Neutrophil (primary cell): Measurements from ENCODE around the gene ENTHD1.
"Not testable (repeated sequence)": the region's sequence is repeated elsewhere in the genome, so short reads cannot be mapped to it uniquely, and the experiment has no call there.

Experiments
- H3K27ac ChIP-seq: fragments of 200-600 bp; sonication (generic); 2 replicates; pipeline ENCODE4 v1.5.1; 2016; ENCODE audit warnings: mild to moderate bottlenecking, moderate library complexity
- H3K27me3 ChIP-seq: fragments of 200-600 bp; sonication (generic); 2 replicates; pipeline ENCODE4 v1.6.0; 2016; ENCODE audit warnings: mild to moderate bottlenecking
- H3K36me3 ChIP-seq: fragments of 200-600 bp; sonication (generic); 2 replicates; pipeline ENCODE4 v1.5.1; 2017
- H3K4me1 ChIP-seq, 2 experiments: fragments of 200-600 bp in 1 of 2; sonication (generic) in 1 of 2; 1 replicate in 1 of 2; 2 replicates in 1 of 2; pipeline versions ENCODE4 v1.5.1 to v1.6.1; 2013 to 2016; ENCODE audit warnings: low read depth in 1 of 2, low read length in 1 of 2, mild to moderate bottlenecking in 1 of 2, moderate library complexity in 1 of 2; ENCODE audit not compliant: control insufficient read depth in 1 of 2, insufficient read depth in 1 of 2
- H3K4me3 ChIP-seq, 2 experiments: fragments of 200-600 bp in 1 of 2; sonication (generic) in 1 of 2; 1 replicate in 1 of 2; 2 replicates in 1 of 2; pipeline ENCODE4 v1.5.1; 2013 to 2016; ENCODE audit warnings: low read depth in 1 of 2, low read length in 1 of 2, mild to moderate bottlenecking in 1 of 2, moderate library complexity in 1 of 2
- H3K9me3 ChIP-seq: fragments of 200-600 bp; sonication (generic); 2 replicates; pipeline ENCODE4 v1.5.1; 2016
- CTCF ChIP-seq: fragments of 200-600 bp; sonication (generic); IDR thresholded peaks from 2 replicates; pipeline ENCODE4 v1.5.1; 2016; ENCODE audit warnings: antibody characterized with exemption

The ENTHD1 gene

GRCh38 chr22:39883057-39883456 lies 10.5 kb downstream of the ENTHD1 start:
- peaks cover 5 to 7% of the 10 kb centered on the region in 2 experiments for H3K4me1 ChIP-seq
- H3K9me3 ChIP-seq: no peaks in the 10 kb centered on the region
- H3K4me3 ChIP-seq: no peak overlapping the region
- TF ChIP-seq CTCF: no peak
- H3K36me3 ChIP-seq: no peaks in the 10 kb centered on the region
- no peak overlapping the region for H3K27ac ChIP-seq
- no peaks in the 10 kb centered on the region for H3K27me3 ChIP-seq

GRCh38 chr22:39880722-39881121 lies 12.8 kb downstream of the ENTHD1 start:
- TF ChIP-seq CTCF: no peak
- H3K27me3 ChIP-seq: no peaks in the 10 kb centered on the region
- H3K36me3 ChIP-seq: no peaks in the 10 kb centered on the region
- H3K4me3 ChIP-seq: no peak overlapping the region
- no peaks in the 10 kb centered on the region for H3K9me3 ChIP-seq
- H3K27ac ChIP-seq: no peak overlapping the region
- H3K4me1 ChIP-seq: peaks cover 18 to 20% of the 10 kb centered on the region in 2 experiments

- no peaks in the 10 kb centered on the region for H3K9me3 ChIP-seq
- no peak for TF ChIP-seq CTCF
- H3K36me3 ChIP-seq: no peaks in the 10 kb centered on the region
These were observed 16.3 kb downstream of the ENTHD1 start for GRCh38 chr22:39877079-39877845.

GRCh38 chr22:39875176-39875885 lies 18.2 kb downstream of the ENTHD1 start:
- H3K4me1 ChIP-seq: peaks cover 14 to 16% of the 10 kb centered on the region in 2 experiments
- not testable (repeated sequence) for H3K4me3 ChIP-seq, H3K27ac ChIP-seq, H3K9me3 ChIP-seq, H3K36me3 ChIP-seq, H3K27me3 ChIP-seq

More at GRCh38 chr22:39877079-39877845, 16.3 kb downstream of the ENTHD1 start:
- peak overlapping the region; percentile 2 for H3K27ac ChIP-seq
- H3K27me3 ChIP-seq: no peaks in the 10 kb centered on the region
- H3K4me3 ChIP-seq: no peak overlapping the region
- H3K4me1 ChIP-seq: peaks cover 14 to 16% of the 10 kb centered on the region in 2 experiments

- Histone ChIP-seq H3K27ac (no peak overlapping the region), H3K36me3 (no peaks in the 10 kb centered on the region), H3K9me3 (no peaks in the 10 kb centered on the region), H3K4me1 (peaks cover 14 to 16% of the 10 kb centered on the region in 2 experiments), H3K27me3 (no peaks in the 10 kb centered on the region), H3K4me3 (no peak overlapping the region)
- no peak for TF ChIP-seq CTCF
These were observed 19.6 kb downstream of the ENTHD1 start for GRCh38 chr22:39873965-39874364.

- Histone ChIP-seq H3K27ac (no peak overlapping the region), H3K27me3 (no peaks in the 10 kb centered on the region), H3K36me3 (no peaks in the 10 kb centered on the region), H3K9me3 (no peaks in the 10 kb centered on the region), H3K4me1 (peaks cover 12 to 16% of the 10 kb centered on the region in 2 experiments), H3K4me3 (no peak overlapping the region)
- no peak for TF ChIP-seq CTCF
These were observed 21.0 kb downstream of the ENTHD1 start for GRCh38 chr22:39872548-39872947.
